Thyroid gland (tissue), 4 donors: ENCODE data around the gene ACYP1.

Experiments used
- CTCF ChIP-seq, 6 experiments: fragments of 200-600 bp in 3 of 6; fragments of 450-650 bp in 3 of 6; sonication (generic) in 3 of 6; IDR thresholded peaks; one replicate each; pipeline ENCODE4 v1.5.1; 2016 to 2019; ENCODE audit warnings: antibody characterized with exemption in 6 of 6, mild to moderate bottlenecking in 2 of 6, inconsistent platforms in 1 of 6, moderate library complexity in 1 of 6
- POLR2A ChIP-seq, 2 donors: fragments of 450-650 bp; IDR thresholded peaks; one replicate each; pipeline ENCODE4 v1.6.1; 2017; ENCODE audit warnings: antibody characterized with exemption in 2 of 2, mild to moderate bottlenecking in 2 of 2, moderate library complexity in 1 of 2

- no peak for TF ChIP-seq POLR2A (IDR thresholded peaks at IDR 0.05)
- TF ChIP-seq CTCF (IDR thresholded peaks at IDR 0.05): no peak
Measured at GRCh38 chr14:75042035-75042434, 21.8 kb downstream of the ACYP1 start.
